Pancreas (tissue), 10 donors: ENCODE results near the gene ANP32D. TPM values are rescaled to one million over a fixed set of nuclear protein-coding genes. Genes with fewer than 3 reads are reported as not detected.
"Not testable (repeated sequence)": the region's sequence is repeated elsewhere in the genome, so short reads cannot be mapped to it uniquely, and the experiment has no call there.

ENCODE experiments used
- ATAC-seq, 4 donors: fragments of 200-7000 bp; cut with Tn5 transposase; one replicate each; pipeline versions ENCODE4 v1.8.0 to v1.9.1; 2020; ENCODE audit warnings: mild to moderate bottlenecking in 4 of 4, moderate library complexity in 4 of 4
- DNase-seq, 6 donors: peaks; one replicate each; pipeline ENCODE4 v3.0.0-alpha.2; 2020
- FAIRE-seq: peaks from 2 replicates; lab custom pipeline; 2012; peaks lifted over from hg19 to GRCh38; lab: Jason Lieb, UNC
- H3K27ac ChIP-seq, 4 donors: fragments of 200-600 bp; sonication (generic); 1 replicate in 3 of 4; 2 replicates in 1 of 4; pipeline versions ENCODE4 v1.5.0 to v1.8.0; 2020
- H3K27me3 ChIP-seq, 4 donors: fragments of 200-600 bp; one replicate each; pipeline ENCODE4 v1.8.0; 2021
- H3K36me3 ChIP-seq, 3 donors: fragments of 200-600 bp; sonication (generic) in 1 of 3; one replicate each; pipeline versions ENCODE4 v1.5.0 to v1.8.0; 2020 to 2021
- H3K4me1 ChIP-seq, 3 donors: fragments of 200-600 bp; one replicate each; pipeline ENCODE4 v1.8.0; 2021
- H3K4me3 ChIP-seq, 4 donors: fragments of 200-600 bp; sonication (generic) in 2 of 4; one replicate each; pipeline versions ENCODE4 v1.5.0 to v1.8.0; 2020 to 2021
- H3K9me3 ChIP-seq, 4 donors: fragments of 200-600 bp; one replicate each; pipeline ENCODE4 v1.8.0; 2021
- WGBS, 2 donors: extraction: QIAGEN DNeasy Blood & Tissue Kit; methylation state at CpG; one replicate each; pipeline ENCODE4 v1.1.7; 2013; 5-methylcytosine and 5-hydroxymethylcytosine counted together
- intact Hi-C, 3 donors: fragments of 100-400 bp; cut with DNase I; formaldehyde crosslinking; loops; one replicate each; pipeline versions ENCODE4 v1.11.1 to v1.14.2; 2022
- polyA plus RNA-seq, 2 donors: library from polyadenylated mRNA; stranded (reverse); fragments of 200-250 nt; gene quantifications; one replicate each; pipeline ENCODE4 v1.2.3, GENCODE V29; 2013
- total RNA-seq, 6 donors: library from RNA; stranded (reverse); fragmentation: NEBNext Ultra II Directional in 4 of 6; extraction: Animal tissue kit (Norgen Biotek cat#: 25700) in 4 of 6; gene quantifications; one replicate each; pipeline versions ENCODE4 v1.2.1 to v1.2.4, GENCODE V29; 2021 to 2023
- TF ChIP-seq, protein P1 (sequence below), 4 donors: fragments of 200-600 bp; sonication (generic) in 3 of 4; IDR thresholded peaks; one replicate each; pipeline versions ENCODE4 v1.5.0 to v1.8.0; 2021; ENCODE audit warnings: antibody characterized with exemption in 4 of 4
- donor health status: healthy with polysubstance abuse.
- donor health status: DM: no; HTN: no; CAD: no; lungs with moderate emphysema.
- donor health status: DM: no; HTN: no; CAD: no.
- donor health status: control.
- donor health status: control.
- donor health status: Bipolar disorder and iron deficiency.
- donor health status: DM: yes; HTN: yes; CAD: no.
- donor health status: DM: no; HTN: no; CAD: no.
- donor health status: DM: no; HTN: no; CAD: no.
- donor health status: DM: yes; HTN: yes; CAD: no.

Gene ANP32D
- total and polyA plus RNA-seq, 8 donors = 0.16 TPM; not detected in 7

GRCh38 chr12:48442179-48442847, 30.0 kb upstream of the ANP32D start:
- Histone ChIP-seq H3K4me3 (no peak overlapping the region), H3K36me3 (no peaks in the 10 kb centered on the region), H3K27me3 (no peaks in the 10 kb centered on the region), H3K27ac (no peak overlapping the region), H3K4me1 (no peaks in the 10 kb centered on the region), H3K9me3 (no peaks in the 10 kb centered on the region)
- FAIRE-seq (no peak), ATAC-seq (no peak), DNase-seq (no peak)
- intact Hi-C loops = no loop called here
- TF ChIP-seq, protein P1, sequence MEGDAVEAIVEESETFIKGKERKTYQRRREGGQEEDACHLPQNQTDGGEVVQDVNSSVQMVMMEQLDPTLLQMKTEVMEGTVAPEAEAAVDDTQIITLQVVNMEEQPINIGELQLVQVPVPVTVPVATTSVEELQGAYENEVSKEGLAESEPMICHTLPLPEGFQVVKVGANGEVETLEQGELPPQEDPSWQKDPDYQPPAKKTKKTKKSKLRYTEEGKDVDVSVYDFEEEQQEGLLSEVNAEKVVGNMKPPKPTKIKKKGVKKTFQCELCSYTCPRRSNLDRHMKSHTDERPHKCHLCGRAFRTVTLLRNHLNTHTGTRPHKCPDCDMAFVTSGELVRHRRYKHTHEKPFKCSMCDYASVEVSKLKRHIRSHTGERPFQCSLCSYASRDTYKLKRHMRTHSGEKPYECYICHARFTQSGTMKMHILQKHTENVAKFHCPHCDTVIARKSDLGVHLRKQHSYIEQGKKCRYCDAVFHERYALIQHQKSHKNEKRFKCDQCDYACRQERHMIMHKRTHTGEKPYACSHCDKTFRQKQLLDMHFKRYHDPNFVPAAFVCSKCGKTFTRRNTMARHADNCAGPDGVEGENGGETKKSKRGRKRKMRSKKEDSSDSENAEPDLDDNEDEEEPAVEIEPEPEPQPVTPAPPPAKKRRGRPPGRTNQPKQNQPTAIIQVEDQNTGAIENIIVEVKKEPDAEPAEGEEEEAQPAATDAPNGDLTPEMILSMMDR (IDR thresholded peaks at IDR 0.05) = no peak
- 91% methylated on average over 3 of the region's 3 CpGs for WGBS, 2 donors

DNA sequence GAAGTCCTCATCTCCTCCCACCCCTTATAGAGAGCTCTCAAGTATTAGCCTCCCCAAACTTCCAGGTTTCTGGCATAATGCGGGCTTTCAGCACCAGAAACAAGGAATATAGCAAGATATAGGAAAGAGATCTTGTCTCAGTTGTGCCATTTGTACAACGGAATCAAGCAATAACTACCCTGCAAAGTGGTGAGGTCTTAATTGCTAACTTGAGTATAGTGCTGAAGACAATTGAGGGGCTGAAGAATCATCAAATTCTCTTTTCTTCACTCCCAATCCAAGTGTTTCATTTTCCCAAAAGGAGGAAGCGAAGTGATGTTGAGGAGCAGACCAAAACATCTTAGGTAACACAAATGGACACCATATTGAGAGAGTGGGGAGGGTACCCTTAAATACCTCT, 26.8 kb upstream of the ANP32D start:
- intact Hi-C loops = no loop called here
- Histone ChIP-seq H3K27me3 (no peaks in the 10 kb centered on the region), H3K4me1 (no peaks in the 10 kb centered on the region), H3K9me3 (no peaks in the 10 kb centered on the region), H3K27ac (no peak overlapping the region), H3K36me3 (no peaks in the 10 kb centered on the region), H3K4me3 (no peak overlapping the region)
- DNase-seq (no peak), ATAC-seq (no peak), FAIRE-seq (no peak)
- TF ChIP-seq, protein P1 (IDR thresholded peaks at IDR 0.05) = no peak
- WGBS, 2 donors = 69 to 72% methylated on average over 3 of the region's 3 CpGs

DNA sequence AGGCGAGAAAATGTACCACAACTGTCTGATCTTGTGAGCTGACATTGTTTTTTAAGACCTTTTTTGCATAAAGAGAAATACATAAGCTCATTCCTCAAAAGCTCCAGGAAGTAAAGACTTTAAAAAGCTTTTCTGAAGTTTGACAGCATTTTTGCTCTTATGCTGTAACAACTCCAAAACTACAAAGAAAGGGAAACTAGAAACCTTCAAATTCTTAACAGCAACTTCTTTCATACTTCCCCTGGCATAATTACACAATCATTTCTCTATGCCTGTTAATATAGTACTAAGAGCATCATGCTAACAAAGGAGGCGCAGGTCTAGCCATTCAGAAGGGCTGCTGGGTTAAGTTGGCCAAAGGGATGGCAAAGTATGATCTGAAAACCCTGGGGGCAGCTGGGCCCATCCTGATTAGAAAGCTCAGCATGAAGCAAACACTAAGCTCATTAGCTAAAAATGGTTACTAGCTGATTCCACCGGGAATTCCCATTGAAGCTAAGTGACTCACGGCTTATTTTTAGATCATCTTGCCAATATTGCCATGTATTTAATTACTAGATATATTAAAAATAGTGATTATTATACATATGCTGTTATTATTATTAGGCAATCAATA, 26.1 kb upstream of the ANP32D start:
- FAIRE-seq (no peak), ATAC-seq (no peak), DNase-seq (no peak)
- H3K4me1 ChIP-seq = no peaks in the 10 kb centered on the region
- H3K36me3 ChIP-seq = no peaks in the 10 kb centered on the region
- H3K9me3 ChIP-seq = no peaks in the 10 kb centered on the region
- no peaks in the 10 kb centered on the region for H3K27me3 ChIP-seq
- 41 to 42% methylated on average over 4 of the region's 4 CpGs for WGBS, 2 donors
- no peak overlapping the region for H3K4me3 ChIP-seq
- TF ChIP-seq, protein P1 (IDR thresholded peaks at IDR 0.05) = no peak
- no peak overlapping the region for H3K27ac ChIP-seq
- intact Hi-C loops = no loop called here

DNA sequence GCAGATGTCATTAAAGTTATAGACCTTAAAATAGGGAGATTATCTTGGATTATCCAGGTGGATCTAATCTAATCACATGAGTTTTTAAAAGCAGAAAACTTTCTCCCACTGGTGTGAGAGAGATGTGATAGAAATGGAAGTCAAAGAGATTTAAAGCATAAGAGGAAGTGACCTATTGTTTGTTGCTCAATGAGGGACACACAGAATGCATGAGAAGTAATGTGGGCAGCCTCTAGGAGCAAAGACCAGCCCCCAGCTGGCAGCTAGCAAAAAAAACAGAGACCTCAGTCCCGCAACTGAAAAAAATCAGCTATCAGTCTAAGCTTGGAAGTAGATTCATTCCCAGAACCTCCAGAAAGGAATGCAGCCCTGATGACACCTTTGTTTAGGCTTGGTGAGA, 24.6 kb upstream of the ANP32D start:
- ATAC-seq (no peak), DNase-seq (no peak), FAIRE-seq (no peak)
- Histone ChIP-seq H3K27ac (no peak overlapping the region), H3K9me3 (no peaks in the 10 kb centered on the region), H3K4me1 (no peaks in the 10 kb centered on the region), H3K4me3 (no peak overlapping the region), H3K36me3 (no peaks in the 10 kb centered on the region), H3K27me3 (no peaks in the 10 kb centered on the region)
- TF ChIP-seq, protein P1 (IDR thresholded peaks at IDR 0.05) = no peak
- 67 to 76% methylated on average over 1 of the region's 1 CpG for WGBS, 2 donors
- intact Hi-C loops = no loop called here

DNA sequence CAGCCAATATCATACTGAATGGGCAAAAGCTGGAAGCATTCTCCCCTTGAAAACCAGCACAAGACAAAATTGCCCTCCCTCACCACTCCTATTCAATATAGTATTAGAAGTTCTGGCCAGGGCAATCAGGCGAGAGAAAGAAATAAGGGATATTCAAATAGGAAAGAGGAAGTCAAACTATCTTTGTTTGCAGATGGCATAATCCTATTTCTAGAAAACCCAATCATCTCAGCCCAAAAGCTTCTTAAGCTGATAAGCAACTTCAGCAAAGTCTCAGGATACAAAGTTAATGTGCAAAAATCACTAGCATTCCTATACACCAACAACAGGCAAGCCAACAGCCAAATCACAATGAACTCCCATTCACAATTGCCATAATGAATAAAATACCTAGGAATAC, 21.0 kb upstream of the ANP32D start:
- TF ChIP-seq, protein P1 (IDR thresholded peaks at IDR 0.05) = no peak
- no peak for FAIRE-seq
- ATAC-seq = no peak
- Histone ChIP-seq H3K27ac (no peak overlapping the region), H3K4me3 (no peak overlapping the region), H3K4me1 (no peaks in the 10 kb centered on the region), H3K27me3 (no peaks in the 10 kb centered on the region), H3K9me3 (no peaks in the 10 kb centered on the region), H3K36me3 (no peaks in the 10 kb centered on the region)
- intact Hi-C loops = no loop called here
- DNase-seq = no peak
- 54 to 69% methylated on average over 1 of the region's 1 CpG for WGBS, 2 donors

DNA sequence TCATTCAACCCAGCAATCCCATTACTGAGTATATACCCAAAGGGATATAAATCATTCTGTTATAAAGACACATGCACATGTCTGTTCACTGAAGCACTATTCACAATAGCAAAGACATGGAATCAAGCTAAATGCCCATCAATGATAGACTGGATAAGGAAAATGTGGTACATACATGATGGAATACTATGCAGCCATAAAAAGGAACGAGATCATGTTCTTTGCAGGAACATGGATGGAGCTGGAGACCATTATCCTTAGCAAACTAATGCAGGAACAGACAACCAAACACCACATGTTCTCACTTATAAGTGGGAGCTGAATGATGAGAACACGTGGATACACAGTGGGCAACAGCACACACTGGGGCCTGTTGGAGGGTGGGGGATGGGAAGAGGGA, 19.4 kb upstream of the ANP32D start:
- H3K27ac ChIP-seq, DNase-seq, H3K4me3 ChIP-seq, H3K4me1 ChIP-seq, H3K9me3 ChIP-seq, H3K36me3 ChIP-seq, ATAC-seq, H3K27me3 ChIP-seq, FAIRE-seq, intact Hi-C loops: not testable (repeated sequence)
- WGBS, 2 donors = 66 to 78% methylated on average over 2 of the region's 2 CpGs
